Epithelial cell of proximal tubule (primary cell): Measurements from ENCODE around the gene CYBC1. TPM values are rescaled to one million over a fixed set of nuclear protein-coding genes. Genes with fewer than 3 reads are reported as not detected.

Source experiments
- DNase-seq: peaks from one replicate; pipeline ENCODE4 v3.0.0-alpha.2; 2011; ENCODE audit warnings: low read depth
- H3K4me3 ChIP-seq: 2 replicates; pipeline ENCODE4 v1.5.1; 2011; ENCODE audit warnings: low read depth, mild to moderate bottlenecking, low read length
- CTCF ChIP-seq: conservative IDR thresholded peaks from 2 replicates; pipeline ENCODE4 v1.5.1; 2012; ENCODE audit warnings: low read depth, mild to moderate bottlenecking, low read length
- total RNA-seq: library from RNA; depleted of rRNA; stranded (reverse); fragments of >200 nt; gene quantifications from 2 replicates; pipeline ENCODE4 v1.2.3, GENCODE V29; 2015

The CYBC1 gene
- total RNA-seq, 1 donor from 2014 or later, result 78.8 TPM

- DNase-seq, result no peak
- no peak for TF ChIP-seq CTCF
- no peak overlapping the region for H3K4me3 ChIP-seq
These were observed 42.1 kb downstream of the CYBC1 start for GRCh38 chr17:82408288-82408937.

DNA sequence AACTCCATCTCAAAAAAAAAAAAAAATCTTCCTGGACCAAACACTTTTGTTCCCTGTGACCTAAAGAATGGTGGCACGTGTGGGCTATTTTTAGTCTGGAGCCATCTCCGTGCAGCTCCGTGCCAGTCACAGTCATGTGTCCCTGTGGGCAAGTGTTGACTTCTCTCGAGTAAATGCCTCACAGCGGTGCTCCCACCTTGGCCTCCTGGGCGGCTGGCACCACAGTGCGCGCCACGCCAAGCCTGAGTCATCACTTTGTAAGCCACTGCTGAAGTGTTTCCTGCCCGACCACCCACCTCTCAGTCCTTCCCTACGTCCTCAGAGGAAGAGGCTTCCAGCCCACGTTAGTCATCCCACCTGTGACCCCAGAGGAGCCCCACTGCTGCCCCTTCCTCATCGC, 43.3 kb downstream of the CYBC1 start:
- no peak overlapping the region for H3K4me3 ChIP-seq
- no peak for TF ChIP-seq CTCF
- DNase-seq, result no peak

DNA sequence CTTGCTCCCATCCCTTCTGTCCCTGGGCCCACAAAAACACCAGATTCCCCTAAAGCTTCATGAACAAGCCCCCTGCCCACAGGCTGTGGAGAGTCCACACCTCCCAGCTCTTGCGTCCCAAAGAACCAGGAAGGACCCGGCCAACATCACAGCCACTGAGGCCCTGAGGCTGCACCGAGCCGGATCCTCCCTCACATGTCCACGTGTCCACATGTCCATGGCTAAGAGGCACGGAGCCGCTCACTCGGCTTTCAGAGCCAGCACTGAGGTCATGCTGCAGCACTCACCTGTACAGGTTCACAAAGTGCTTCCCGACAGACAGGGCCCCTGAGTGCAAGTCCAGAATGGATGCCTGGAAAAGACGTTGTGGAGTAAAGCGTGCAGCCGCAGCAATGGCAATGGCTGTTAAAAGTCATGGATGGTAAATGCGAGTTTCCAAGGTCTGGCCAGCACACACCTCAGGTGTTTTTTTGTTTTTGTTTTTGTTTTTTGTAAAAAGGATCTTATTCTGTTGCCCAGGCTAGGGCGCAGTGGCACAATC, 44.4 kb downstream of the CYBC1 start:
- TF ChIP-seq CTCF, result no peak
- H3K4me3 ChIP-seq, result no peak overlapping the region
- no peak for DNase-seq

GRCh38 chr17:82405051-82405450, 45.5 kb downstream of the CYBC1 start:
- TF ChIP-seq CTCF, result no peak
- DNase-seq, result no peak
- no peak overlapping the region for H3K4me3 ChIP-seq

DNA sequence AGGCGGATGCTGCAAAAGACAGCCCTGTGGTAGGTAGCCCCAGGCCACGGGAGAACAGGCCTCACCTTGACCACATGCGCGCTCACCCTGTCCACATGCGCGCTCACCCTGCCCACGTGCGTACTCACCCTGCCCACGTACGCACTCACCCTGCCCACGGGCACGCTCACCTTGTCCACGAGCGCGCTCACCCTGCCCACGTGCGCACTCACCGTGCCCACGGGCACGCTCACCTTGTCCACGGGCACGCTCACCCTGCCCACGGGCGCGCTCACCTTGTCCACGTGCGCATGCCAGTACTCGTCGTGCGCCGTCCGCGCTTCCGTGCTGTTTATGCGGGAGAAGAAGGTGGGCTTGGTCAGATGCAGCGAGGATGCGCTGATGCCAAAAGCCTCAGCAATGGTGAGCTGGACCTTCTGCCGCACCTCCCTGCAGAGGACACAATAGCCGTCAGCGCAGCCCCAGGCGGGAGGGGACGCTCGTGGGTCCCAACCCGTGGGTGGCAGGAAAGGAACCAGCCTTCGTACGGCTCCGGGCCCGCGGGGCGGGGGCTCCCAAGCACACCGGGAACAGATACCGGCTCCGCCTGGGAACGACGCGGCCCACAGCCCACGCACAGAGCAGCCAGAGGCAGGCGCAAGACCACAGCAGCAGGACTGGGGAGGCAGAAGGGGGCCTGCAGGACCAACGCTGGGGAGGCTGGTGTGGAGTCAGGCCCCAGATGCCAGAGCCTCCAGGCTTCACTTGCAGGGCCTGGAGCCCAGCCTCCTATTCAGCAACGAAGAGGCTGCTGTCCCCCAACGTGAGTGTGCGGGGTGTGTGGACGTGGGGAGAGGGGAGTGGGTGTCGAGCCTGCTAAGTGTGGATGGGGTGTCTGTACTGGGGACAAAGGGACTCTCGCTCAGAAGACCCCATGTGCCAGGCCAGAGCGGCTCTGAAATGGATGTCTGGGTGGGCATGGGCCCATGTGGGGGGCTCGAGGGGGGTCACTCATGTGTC, 46.6 kb downstream of the CYBC1 start:
- TF ChIP-seq CTCF, result no peak
- no peak for DNase-seq
- H3K4me3 ChIP-seq, result no peak overlapping the region

DNA sequence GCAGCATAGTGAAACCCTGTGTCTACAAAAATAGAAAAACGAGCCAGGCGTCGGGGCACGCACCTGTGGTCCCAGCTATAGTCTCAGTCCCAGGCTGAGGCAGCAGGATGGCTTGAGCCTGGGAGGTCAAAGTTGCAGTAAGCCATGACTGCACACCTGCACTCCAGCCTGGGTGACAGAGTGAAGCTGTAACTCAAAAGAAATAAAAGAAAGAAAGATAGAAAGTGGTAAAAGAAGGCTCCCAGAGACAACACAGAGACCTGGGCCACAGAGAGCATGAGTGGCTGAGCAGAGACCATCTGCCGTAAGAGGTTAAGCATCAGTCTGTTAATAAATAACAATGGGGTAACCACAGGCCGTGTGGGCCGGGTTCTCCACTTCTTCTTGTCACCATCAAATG, 47.7 kb downstream of the CYBC1 start:
- TF ChIP-seq CTCF, result no peak
- no peak for DNase-seq
- H3K4me3 ChIP-seq, result no peak overlapping the region
